Cardiac muscle cell (in vitro differentiated cells and primary cell): ENCODE data around the gene TMEM175. TPM values are rescaled to one million over a fixed set of nuclear protein-coding genes. Genes with fewer than 3 reads are reported as not detected.
A peak's percentile ranks its signal among the peaks of the same experiment; 100 is the strongest.

Source experiments
- DNase-seq, 2 donors: peaks; one replicate each; pipeline versions ENCODE4 v3.0.0 to v3.0.0-alpha.2; 2010 to 2017; ENCODE audit warnings: low read depth in 1 of 2, low spot score in 1 of 2
- H3K27ac ChIP-seq: fragments of 200-600 bp; sonication (generic); 2 replicates; pipeline ENCODE4 v1.5.1; 2016
- H3K27me3 ChIP-seq: fragments of 200-600 bp; sonication (generic); 2 replicates; pipeline ENCODE4 v1.6.0; 2016; ENCODE audit warnings: control low read depth
- H3K36me3 ChIP-seq: fragments of 200-600 bp; sonication (generic); 2 replicates; pipeline ENCODE4 v1.5.1; 2016; ENCODE audit warnings: control low read depth
- H3K4me1 ChIP-seq: fragments of 200-600 bp; sonication (generic); 2 replicates; pipeline ENCODE4 v1.8.1; 2017; ENCODE audit warnings: low read depth, mild to moderate bottlenecking, mixed run types
- H3K4me3 ChIP-seq: fragments of 200-600 bp; sonication (generic); 2 replicates; pipeline ENCODE4 v1.5.1; 2016; ENCODE audit warnings: mild to moderate bottlenecking
- H3K9me3 ChIP-seq: fragments of 200-600 bp; sonication (generic); 2 replicates; pipeline ENCODE4 v1.5.1; 2017; ENCODE audit warnings: low read depth, mild to moderate bottlenecking, control low read depth
- polyA plus RNA-seq: library from polyadenylated mRNA; unstranded; fragments of >200 nt; fragmentation: Nextera tagmentation; extraction: Ambion mirVana; gene quantifications from 2 replicates; pipeline ENCODE4 v1.2.1, GENCODE V29; 2016
- total RNA-seq: library from RNA; depleted of rRNA; stranded (reverse); fragments of >200 nt; gene quantifications from 2 replicates; pipeline ENCODE4 v1.2.3, GENCODE V29; 2016
- TF ChIP-seq, protein P1 (sequence below): IDR thresholded peaks from 2 replicates; pipeline ENCODE4 v1.5.1; 2012; ENCODE audit warnings: low read depth, mild to moderate bottlenecking, low read length

TMEM175 gene
- total and polyA plus RNA-seq, 2 experiments from 2014 or later = 31.6 to 35.1 TPM

GRCh38 chr4:999882-1000425 is 67.7 kb downstream of the TMEM175 start:
- Histone ChIP-seq H3K4me1 (no peaks in the 10 kb centered on the region), H3K27me3 (peaks cover 97% of the 10 kb centered on the region)
- TF ChIP-seq, protein P1, sequence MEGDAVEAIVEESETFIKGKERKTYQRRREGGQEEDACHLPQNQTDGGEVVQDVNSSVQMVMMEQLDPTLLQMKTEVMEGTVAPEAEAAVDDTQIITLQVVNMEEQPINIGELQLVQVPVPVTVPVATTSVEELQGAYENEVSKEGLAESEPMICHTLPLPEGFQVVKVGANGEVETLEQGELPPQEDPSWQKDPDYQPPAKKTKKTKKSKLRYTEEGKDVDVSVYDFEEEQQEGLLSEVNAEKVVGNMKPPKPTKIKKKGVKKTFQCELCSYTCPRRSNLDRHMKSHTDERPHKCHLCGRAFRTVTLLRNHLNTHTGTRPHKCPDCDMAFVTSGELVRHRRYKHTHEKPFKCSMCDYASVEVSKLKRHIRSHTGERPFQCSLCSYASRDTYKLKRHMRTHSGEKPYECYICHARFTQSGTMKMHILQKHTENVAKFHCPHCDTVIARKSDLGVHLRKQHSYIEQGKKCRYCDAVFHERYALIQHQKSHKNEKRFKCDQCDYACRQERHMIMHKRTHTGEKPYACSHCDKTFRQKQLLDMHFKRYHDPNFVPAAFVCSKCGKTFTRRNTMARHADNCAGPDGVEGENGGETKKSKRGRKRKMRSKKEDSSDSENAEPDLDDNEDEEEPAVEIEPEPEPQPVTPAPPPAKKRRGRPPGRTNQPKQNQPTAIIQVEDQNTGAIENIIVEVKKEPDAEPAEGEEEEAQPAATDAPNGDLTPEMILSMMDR = no peak

DNA sequence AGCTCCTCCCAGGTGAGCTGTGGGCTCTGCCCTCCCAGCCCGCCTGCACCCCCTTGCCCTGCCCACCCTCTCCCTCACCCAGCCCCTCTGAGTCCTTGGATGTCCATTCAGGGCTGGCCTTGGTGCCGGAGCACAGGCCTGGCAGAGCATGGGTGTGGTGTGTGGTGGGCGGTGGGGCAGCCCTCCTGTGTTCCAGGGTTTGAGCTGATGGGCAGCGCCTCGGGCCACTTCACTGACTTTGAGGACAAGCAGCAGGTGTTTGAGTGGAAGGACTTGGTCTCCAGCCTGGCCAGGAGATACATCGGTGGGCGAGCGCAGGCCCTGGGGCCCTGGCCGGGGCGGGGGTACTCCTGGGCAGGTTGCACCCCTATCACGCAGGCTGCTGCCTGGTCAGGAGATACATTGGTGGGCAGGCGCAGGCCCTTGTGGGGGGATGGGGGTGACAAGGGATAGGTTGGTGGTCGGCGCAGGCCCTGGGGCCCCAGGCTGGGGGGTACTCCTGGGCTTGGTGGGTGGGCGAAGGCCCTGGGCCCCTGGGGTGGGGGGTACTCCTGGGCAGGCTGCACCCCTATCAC is 68.5 kb downstream of the TMEM175 start:
- TF ChIP-seq, protein P1 = no peak
- Histone ChIP-seq H3K9me3 (no peaks in the 10 kb centered on the region), H3K4me3 (no peak overlapping the region), H3K4me1 (no peaks in the 10 kb centered on the region), H3K27me3 (peaks cover 98% of the 10 kb centered on the region), H3K27ac (no peak overlapping the region), H3K36me3 (no peaks in the 10 kb centered on the region)
- DNase-seq = no peak

More at GRCh38 chr4:999882-1000425, 67.7 kb downstream of the TMEM175 start:
- no peaks in the 10 kb centered on the region for H3K36me3 ChIP-seq
- no peak overlapping the region for H3K27ac ChIP-seq
- no peak overlapping the region for H3K4me3 ChIP-seq
- DNase-seq = no peak
- H3K9me3 ChIP-seq = no peaks in the 10 kb centered on the region

- Histone ChIP-seq H3K4me3 (no peak overlapping the region), H3K4me1 (no peaks in the 10 kb centered on the region), H3K27me3 (peaks cover 98% of the 10 kb centered on the region), H3K36me3 (no peaks in the 10 kb centered on the region), H3K27ac (no peak overlapping the region), H3K9me3 (no peaks in the 10 kb centered on the region)
- DNase-seq = no peak
- TF ChIP-seq, protein P1 = no peak
Observed at GRCh38 chr4:1001561-1002130, 69.4 kb downstream of the TMEM175 start.

- TF ChIP-seq, protein P1 = no peak
- peaks cover 98% of the 10 kb centered on the region for H3K27me3 ChIP-seq
Observed at GRCh38 chr4:1002131-1002630, 69.9 kb downstream of the TMEM175 start.

GRCh38 chr4:1002631-1003251 is 70.5 kb downstream of the TMEM175 start:
- Histone ChIP-seq H3K4me3 (peak overlapping the region; percentile 13), H3K4me1 (no peaks in the 10 kb centered on the region), H3K27me3 (peaks cover 98% of the 10 kb centered on the region), H3K9me3 (no peaks in the 10 kb centered on the region), H3K27ac (no peak overlapping the region), H3K36me3 (no peaks in the 10 kb centered on the region)
- no peak for DNase-seq
- TF ChIP-seq, protein P1 = no peak

More at GRCh38 chr4:1002131-1002630, 69.9 kb downstream of the TMEM175 start:
- no peak overlapping the region for H3K4me3 ChIP-seq
- no peak overlapping the region for H3K27ac ChIP-seq
- H3K36me3 ChIP-seq = no peaks in the 10 kb centered on the region
- H3K9me3 ChIP-seq = no peaks in the 10 kb centered on the region
- DNase-seq = peak in 1 of 2 donors; percentile 61
- no peaks in the 10 kb centered on the region for H3K4me1 ChIP-seq
